Hematopoietic multipotent progenitor cell treated with erythropoietin and hydrocortisone succinate and interleukin-3 and kit ligand, for 6 days (in vitro differentiated cells): ENCODE results near the gene PAFAH2.

ENCODE experiments used
- DNase-seq: peaks from one replicate; pipeline ENCODE4 v3.0.0-alpha.2; 2015

The PAFAH2 gene

DNA sequence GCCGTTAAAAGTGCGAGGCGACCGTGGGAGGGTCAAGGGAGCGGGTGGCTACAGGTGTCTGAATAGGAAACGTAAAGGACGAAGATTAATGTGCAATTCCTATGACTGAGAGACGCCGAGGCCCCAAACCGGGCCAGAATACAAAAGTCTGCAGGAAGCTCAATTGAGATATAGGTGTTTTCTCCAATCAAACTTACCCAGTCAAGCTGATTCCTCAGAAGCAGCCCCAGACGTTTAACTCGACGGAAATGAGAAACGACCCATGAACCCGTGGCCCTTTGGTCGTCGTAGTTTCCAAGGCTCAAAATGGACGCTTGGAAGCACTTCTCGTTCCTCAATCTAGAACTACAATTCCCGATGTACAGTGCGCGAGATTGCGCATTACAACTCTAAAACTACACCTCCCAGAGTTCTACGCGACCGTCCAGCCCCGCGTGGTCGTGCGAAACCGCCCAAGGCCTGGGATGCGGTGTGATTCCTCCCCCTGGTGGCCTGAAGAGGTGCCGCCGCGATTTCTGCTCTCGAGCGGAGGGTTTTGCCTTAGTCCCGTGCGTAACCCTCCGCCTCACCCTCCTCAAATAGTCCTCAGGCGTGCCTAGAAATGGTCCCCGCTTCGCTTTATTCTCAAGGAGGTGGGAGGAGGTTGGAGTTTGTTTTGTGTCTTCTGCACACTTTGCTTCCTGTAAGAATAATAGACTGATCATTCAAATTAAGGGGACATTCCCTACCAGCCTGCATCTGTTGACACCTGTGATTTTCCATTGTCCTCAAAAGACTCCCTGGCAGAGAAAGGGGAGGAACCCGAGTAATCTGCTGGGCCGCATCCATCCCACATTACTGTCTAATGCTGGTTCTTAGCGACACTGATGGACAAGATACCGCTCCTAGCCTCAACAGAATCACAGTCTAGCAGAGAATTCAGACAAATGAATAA, at the start of gene PAFAH2:
Gene PAFAH2 (minus strand): TSS at position 236 of the 934 bp plus-strand sequence. CDS start 7,247 bp downstream, outside the sequence.
- peak; percentile 100 for DNase-seq

DNA sequence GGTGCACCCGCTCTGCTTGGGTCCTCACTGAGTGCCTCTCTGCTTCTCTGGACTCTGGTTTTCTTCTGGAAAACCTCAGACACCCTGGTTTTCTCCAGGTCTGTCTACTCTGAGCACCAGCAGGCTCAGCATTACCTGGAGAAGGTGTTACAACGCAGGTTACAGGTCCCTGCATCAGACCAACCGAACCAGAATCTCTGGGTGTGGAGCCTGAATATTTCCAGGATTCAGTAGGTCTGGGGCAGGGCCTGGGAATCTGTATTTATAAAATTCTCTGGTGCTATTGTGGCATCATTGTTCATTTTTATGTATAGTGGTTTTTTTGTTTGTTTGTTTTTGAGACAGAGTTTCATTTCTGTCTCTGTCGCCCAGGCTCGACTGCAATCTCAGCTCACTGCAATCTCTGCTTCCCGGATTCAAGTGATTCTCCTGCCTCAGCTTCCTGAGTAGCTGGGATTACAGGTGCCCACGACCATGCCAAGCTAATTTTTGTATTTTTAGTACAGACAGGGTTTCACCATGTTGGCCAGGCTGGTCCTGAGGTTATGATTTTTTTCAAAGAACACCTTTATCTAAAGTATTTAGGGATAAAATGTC, 49.5 kb upstream of the PAFAH2 start:
- DNase-seq: no peak

DNA sequence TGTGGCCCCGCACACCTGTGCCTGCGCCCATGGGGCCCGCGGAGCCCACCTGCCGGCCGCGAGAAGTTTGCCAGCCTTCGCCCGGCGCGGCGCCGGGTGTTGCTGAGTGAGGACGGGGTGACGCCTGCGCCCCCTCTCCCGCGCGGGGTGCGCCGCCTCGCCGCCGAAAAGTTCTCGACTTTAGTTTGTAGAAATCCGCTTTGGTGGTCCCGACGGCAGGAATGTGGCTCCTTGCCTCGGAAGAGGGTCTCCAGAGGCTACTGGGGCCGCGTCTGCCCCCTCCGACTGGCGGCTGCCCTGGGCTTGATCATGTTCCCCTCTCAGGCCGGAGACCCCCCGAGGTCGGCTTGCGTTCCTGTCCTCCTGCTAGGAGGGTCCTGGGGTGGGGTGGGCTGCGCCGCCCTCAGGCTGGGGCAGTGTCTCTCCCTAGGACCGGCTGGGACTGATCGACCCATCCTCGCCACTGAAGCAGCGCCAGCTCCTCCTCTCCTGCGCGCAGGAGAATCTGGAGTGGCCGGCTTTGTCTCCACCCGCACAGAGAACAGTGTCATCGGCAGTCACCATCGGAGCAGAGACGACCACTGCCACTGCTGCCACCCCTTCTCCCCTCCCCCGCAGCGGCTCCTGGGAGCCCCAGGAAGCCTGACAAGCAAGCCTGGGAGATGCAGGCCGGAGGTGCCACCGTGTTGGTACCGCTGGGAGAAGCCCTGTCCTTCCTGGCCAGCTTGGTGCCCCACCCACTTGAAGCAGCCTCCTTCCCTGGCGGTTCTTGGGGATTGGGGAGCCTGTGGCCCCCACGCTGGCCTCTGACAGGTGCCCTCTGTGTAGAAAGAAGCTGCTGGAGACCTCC, 48.6 kb upstream of the PAFAH2 start:
- DNase-seq: no peak

DNA sequence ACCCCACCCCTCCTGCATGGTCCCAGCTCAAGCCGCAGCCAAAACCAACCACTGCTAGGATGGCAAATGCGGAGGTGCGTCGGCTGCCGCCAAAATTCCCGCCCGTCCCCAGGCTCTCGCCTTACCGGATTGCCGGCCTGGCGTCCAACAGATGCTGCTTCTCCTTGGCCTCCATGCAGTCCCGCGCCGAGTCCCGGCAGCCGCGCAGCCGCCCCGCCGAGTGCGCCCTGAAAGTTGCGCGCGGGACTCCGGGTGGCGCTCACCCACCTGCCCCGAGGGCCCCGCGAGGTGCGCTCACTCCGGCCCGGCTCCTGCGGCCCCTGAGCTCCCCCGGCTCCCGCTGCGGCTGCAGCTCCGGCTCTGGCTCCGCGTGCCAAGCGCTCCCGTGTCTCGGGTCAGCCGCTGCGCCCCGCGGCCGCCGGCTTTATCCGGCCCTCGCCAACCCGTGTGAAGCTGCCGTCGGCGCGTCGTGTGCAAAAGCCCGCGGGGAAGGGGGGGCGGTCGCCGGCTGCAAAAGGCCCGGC, 47.9 kb upstream of the PAFAH2 start, which contains the start of gene SLC30A2:
Gene SLC30A2 (minus strand): TSS at position 397 of the 524 bp plus-strand sequence. CDS start 222 bp downstream, at position 175.
- no peak for DNase-seq

DNA sequence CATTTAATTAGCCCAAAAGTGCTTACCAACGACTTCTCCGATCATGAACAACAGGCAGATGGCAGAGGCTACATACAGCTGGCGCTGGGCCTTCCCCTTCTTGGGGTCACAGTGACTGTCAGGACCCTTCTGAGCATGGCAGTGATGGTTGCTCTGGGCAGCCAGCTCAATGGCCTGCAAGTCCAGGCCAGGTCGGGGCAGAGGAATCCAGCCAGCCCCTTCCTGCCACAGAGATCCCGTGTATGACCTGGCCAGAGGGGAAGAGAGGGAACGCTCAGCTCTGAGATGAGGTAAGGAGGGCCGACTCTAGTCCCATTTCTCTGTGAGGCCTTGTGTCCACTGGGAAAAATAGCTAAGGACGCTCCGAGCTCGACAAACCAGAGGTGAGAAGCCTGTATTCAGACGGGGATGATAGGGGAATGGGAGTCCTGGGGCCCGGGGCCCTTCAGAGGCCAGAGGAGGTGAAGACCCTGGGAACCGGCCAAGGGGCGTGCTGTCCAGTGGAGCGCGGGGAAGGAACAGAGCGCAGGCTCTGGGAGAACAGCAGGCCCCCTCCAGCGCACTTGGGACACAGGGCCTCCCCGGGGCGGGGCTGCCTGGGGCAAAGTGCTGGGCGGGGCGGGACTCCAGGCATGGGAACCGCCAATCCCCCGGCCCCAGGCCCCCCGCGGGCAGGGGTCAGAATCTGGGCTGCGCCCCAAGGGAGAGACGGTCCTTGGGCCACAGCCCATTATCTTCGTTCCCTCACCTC, 47.3 kb upstream of the PAFAH2 start:
- no peak for DNase-seq

DNA sequence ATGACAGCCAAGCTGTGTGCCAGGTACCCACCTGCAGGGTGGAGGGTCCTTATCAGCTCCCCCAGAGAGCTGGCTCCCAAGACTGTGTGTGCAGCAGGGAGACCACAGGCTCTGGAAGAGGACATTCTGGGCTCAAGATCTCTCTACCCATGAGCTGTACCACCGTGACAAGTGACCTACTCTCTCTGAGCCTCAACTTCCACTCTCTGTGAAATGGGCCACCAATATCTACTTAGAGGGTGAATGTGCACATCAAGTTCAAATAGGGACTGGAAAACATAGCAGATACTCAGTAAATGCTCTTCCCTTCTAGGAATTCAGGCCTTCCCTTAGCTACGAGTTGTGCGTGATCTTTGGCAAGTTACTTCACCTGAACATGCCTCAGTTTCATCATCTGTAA, 46.6 kb upstream of the PAFAH2 start:
- DNase-seq: no peak

DNA sequence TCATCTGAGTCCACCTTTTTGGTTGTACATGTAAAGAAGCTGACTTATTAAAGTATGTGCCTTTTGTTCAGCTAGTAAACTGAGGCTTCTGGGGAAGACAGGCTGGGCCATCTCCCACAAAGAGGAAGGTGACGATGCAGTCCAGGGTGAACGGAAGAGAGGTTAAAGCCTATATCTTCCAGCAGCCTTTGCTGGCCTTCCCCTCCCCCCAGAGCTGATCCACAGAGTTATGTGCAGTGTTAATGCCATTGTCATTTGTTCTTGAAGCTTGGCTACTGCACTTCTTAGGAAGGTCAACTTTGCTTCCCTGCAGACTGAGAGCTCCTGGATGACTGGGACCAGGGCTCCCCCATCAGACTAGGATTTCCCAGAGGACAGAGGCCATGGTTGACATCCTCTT, 45.9 kb upstream of the PAFAH2 start:
- no peak for DNase-seq

- DNase-seq: no peak
Observed at GRCh38 chr1:26041978-26042377, 44.1 kb upstream of the PAFAH2 start.

GRCh38 chr1:26041401-26041800, 43.5 kb upstream of the PAFAH2 start:
- DNase-seq: no peak

DNA sequence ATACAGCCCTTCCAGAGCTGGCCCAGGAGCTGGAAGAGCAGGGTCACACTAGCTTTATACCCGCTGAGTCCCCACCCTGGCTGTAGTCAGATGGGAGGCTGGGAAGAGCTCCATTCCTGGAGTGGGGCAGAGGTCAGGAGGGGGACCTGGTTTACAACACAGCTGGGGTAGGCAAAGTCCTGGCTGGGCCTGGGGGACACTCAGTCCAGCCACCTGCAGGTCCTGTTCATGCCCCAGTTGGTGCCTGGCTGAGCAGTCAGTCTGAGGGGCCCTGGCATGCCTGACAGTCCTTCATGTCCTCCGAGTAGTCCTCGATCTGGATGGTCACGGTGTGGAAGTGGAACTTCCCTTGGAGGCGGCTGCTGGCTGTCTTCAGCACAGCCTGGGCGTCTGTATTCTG, 41.0 kb upstream of the PAFAH2 start:
- no peak for DNase-seq

DNA sequence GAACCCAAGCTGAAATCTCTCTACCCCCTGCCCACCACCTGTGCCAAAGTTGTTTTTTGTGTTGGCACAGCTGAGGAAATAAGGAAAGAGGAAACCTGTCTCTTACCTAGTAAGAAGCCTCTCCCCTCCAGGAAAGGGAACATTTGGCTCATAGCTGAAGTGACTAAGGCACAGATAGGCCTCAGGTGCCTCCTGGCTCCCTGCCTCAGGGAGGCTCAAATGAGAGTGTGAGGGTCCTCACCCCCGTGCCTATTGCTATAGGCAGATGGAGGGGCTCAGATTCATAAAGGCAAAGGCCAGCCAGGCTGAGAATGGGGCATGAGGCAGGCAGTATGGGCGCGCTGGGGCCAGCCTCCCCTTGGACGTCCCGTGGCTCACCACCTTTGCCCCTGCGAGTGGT, 40.6 kb upstream of the PAFAH2 start:
- DNase-seq: no peak

- DNase-seq: no peak
Observed at GRCh38 chr1:26037904-26038303, 40.0 kb upstream of the PAFAH2 start.

DNA sequence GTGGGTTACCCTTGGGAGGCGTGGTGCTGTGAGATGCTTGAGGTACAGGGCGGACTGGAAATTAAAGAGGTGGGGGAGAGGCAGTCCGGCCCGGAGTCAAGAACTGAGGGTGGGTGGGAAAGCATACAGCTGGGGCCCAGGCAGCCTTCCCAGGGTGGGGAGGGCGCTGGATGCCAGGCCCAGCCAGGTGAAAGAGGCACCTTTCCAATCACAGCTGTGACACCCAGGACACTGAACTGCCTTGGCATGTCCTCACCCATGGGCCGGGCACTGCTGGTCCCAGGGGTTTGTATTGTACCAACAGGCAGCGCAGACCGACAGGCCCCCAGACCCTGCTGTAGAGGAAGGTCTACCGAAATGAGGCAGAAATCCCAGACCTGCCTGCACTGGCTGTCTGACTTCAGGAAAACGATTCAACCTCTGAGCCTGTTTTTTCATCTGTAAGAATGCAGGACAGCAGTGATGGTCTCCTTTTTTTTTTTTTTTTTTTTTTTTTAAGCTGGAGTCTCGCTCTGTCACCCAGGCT, 39.0 kb upstream of the PAFAH2 start:
- no peak for DNase-seq

DNA sequence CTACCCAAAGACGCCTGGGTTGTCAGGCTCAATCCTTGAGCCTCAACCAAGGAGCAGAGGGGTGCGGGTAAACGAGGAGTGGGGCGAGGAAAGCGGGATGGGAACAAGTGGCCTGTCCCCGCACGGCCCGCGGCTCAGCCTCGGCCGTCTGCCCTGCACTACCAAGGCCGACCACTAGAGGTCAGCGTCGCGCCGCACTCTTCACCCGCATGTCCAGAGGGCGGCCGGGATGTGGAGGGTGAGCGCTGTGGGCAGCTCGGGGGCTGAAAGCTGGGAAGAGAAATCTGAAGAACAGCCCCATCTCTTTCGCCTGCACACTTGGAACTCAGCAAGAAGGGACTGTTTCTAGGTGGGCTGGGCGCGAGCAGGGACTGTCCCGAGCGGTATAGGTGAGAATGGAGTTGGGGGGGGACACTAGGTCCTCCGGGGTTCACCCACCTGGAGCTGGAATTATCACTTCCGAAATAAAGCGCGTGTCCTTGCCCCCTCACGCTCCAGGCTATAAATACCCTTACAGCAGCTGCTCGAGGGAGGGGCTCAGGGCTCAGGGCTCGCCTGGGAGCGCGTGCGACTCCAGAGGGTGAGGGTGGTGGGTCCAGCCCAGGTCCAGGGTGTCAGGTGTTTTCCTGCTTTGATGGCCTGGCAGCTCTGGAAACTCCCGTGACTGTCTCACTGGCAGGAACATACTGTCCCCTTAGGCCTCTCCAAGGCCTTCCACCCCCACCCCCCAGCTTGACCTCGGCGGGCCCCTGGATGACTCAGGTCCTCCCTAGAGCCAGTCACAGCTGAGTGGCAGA, 38.3 kb upstream of the PAFAH2 start:
- peak; percentile 77 for DNase-seq

GRCh38 chr1:26035203-26035958, 37.5 kb upstream of the PAFAH2 start:
- DNase-seq: peak; percentile 98

GRCh38 chr1:26034504-26035202, 36.8 kb upstream of the PAFAH2 start:
- no peak for DNase-seq

- no peak for DNase-seq
Observed at GRCh38 chr1:26032656-26033357, 34.9 kb upstream of the PAFAH2 start.

DNA sequence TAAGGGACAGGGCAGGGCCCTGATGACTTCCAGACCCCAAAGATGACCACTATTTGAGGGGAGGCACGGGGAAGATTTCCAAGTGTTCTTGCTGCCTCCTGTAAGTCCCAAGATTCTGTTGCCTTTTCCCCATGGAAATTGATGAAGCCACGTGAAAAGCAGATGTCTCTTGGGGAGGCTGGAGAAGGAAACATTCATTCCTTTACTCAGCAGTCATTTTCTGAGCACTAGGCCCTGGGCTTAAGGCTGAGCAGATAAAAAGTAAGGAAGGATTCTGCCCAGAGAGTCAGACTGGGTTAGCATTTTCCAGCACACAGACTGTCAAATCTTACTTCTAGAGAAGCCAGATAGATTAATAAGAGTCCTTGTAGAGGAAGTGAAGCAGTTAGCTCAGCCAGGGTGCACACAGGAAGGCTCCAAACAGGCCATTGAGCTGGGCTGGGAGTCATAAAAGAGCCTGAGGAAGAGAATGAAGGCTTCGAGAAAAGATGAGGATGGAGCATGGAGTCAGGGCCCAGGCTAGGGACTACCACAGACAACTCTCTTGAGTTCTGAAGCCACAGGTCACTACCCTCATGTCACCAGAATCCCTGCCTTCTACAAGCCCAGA, 33.9 kb upstream of the PAFAH2 start:
- DNase-seq: no peak

DNA sequence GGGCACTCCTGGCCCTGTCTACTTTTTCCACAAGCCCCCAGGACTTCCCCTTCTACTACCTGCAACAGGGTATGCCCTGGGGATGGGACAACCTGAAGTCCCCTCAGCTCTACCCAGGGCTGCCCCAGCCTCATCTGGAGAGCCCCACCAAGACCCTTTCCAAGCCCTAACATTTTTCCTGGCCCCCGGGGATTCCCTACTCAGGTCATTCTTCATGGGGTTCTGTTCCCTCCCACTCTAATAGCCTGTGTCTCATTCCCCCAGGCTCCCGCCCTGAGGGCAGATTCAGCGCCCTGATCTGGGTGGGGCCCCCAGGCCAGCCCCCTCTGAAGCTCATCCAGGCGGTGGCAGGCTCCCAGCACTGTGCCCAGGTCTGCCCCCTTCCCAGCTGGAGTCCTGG, 33.3 kb upstream of the PAFAH2 start:
- no peak for DNase-seq
